ENCODE measurements around the gene BOC.

GRCh38 chr3:113170771-113171170 lies 40.6 kb upstream of the BOC start:
- TF ChIP-seq CEBPB (IDR thresholded peaks at IDR 0.05) (no peak), YY1 (IDR thresholded peaks at IDR 0.05; ENCODE audit: low read depth) (no peak), RAD21 (IDR thresholded peaks at IDR 0.05; ENCODE audit: low read depth) (no peak), EGR1 (IDR thresholded peaks at IDR 0.05) (no peak), NFIC (IDR thresholded peaks at IDR 0.05) (no peak), CREB1 (IDR thresholded peaks at IDR 0.05; ENCODE audit: low read depth) (no peak), FOXM1 (IDR thresholded peaks at IDR 0.05; ENCODE audit: borderline replicate concordance, low read depth) (no peak), USF1 (IDR thresholded peaks at IDR 0.05) (no peak), REST (IDR thresholded peaks at IDR 0.05; ENCODE audit: low read depth) (no peak), MAX (IDR thresholded peaks at IDR 0.05) (no peak), TCF12 (IDR thresholded peaks at IDR 0.05; ENCODE audit: low read depth) (no peak), TAF1 (IDR thresholded peaks at IDR 0.05; ENCODE audit: low read depth) (no peak), EP300 (IDR thresholded peaks at IDR 0.05; ENCODE audit: borderline replicate concordance) (no peak), ZBTB7A (IDR thresholded peaks at IDR 0.05; ENCODE audit: low read depth) (no peak)
